HK-2 (cell line): ENCODE data around the gene SEC16A.

Experiments
- DNase-seq: peaks from one replicate; pipeline ENCODE4 v3.0.0-alpha.2; 2018; ENCODE audit not compliant: unreplicated experiment

SEC16A gene

GRCh38 chr9:136400038-136400834 is 82.6 kb downstream of the SEC16A start, which contains the start of gene SNAPC4:
Gene SNAPC4, minus strand, starts transcription at chr9:136400170. Its CDS starts 1,742 bp downstream, at chr9:136398428.
- DNase-seq: peak; percentile 87

- DNase-seq: peak; percentile 42
These were observed 83.4 kb downstream of the SEC16A start for GRCh38 chr9:136399176-136400037.

GRCh38 chr9:136398286-136398685 is 84.6 kb downstream of the SEC16A start:
- no peak for DNase-seq

DNA sequence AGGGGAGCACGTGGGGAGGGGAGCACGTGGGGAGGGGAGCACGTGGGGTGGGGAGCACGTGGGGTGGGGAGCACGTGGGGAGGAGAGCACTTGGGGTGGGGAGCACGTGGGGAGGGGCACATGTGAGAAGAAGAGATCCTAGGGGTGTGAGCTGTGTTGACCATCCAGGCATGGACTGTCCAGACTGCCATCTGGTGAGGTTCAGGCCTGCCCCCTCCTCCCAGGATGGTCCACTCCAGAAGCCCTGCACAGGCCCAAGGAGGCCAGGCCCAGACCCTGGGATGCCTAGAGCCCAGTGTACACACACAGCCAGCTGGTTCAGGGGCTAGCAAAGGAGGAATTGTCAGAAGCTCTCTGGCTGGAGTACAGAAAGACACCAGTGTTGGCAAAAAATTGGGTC is 85.2 kb downstream of the SEC16A start:
- DNase-seq: no peak

- DNase-seq: no peak
These were observed 86.7 kb downstream of the SEC16A start for GRCh38 chr9:136396219-136396515.

GRCh38 chr9:136395345-136396218 is 87.3 kb downstream of the SEC16A start:
- DNase-seq: no peak

DNA sequence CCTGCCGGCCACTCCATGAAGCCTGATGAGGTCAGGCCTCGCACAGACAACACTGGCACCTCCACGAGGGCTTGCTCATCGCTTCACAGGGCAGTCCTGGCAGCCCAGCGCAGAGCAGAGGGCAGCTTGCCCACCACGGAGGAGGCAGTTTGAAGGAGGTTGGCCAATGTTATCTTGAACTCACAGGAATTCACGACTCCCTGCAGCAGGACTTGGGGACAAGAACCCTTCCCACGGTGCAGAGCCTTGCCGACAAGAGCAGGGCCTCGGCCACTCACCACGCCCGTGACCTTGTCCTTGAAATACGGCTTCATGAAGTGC is 87.9 kb downstream of the SEC16A start:
- no peak for DNase-seq

GRCh38 chr9:136394312-136395019 is 88.4 kb downstream of the SEC16A start:
- DNase-seq: no peak

- no peak for DNase-seq
These were observed 89.3 kb downstream of the SEC16A start for GRCh38 chr9:136393531-136393930.

GRCh38 chr9:136392538-136393449 is 90.0 kb downstream of the SEC16A start:
- DNase-seq: no peak

DNA sequence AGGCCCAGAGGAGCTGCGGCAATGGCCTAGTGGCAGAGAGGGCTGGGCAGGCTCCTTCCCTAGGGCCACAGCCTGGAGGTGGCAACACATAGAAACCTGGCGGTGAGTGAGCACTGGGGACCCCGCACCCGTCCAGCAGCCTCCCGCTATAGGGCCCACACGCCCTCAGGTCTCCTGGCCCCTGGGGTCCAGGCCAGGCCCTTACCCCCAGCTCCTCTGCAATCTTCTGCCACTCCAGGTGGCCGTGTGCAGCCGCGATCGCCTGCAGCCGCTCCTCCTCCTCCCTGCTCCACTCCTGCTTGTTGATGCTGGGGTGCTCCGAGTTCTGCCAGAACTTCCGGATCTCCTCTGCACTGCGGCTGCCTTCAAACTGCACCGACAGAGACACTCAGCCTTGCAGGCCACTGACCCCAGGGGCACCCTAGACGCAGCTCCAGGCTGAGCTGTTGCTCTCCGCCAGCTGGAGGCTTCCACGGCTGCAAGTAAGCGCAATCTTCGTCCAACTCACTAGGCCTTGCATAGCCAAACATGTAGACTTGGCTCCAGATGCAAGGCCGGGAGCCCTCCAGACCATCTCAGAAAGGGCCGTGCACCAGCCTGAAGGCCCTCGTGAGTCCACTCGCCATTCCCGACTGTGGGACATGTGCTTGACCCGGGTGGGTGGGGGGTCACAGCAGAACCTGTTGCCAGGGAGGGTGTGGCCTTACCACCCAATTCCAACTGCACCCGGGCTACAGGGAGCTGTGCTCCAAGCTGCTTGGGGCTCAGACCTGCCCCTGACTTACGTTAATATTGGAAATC is 90.9 kb downstream of the SEC16A start:
- no peak for DNase-seq
